Endothelial cell of umbilical vein (primary cell): ENCODE results near the gene PLXNA1. TPM values are rescaled to one million over a fixed set of nuclear protein-coding genes. Genes with fewer than 3 reads are reported as not detected.

Experiments
- BruUV-seq: library from RNA; stranded (reverse); fragments of 400-500 nt; replicated peaks from 2 replicates; lab custom pipeline; 2021; lab: Mats Ljungman, UMichigan
- CTCF ChIA-PET: fragments of 300-600, 350-600 bp; sonication (Branson Sonifier 250); formaldehyde crosslinking; loops from one replicate; lab custom pipeline; 2021; ENCODE audit warnings: antibody characterized with exemption, inconsistent platforms; lab: Charles Lee
- POLR2A ChIA-PET: fragments of 300-600, 350-600 bp; sonication (Branson Sonifier 250); formaldehyde crosslinking; loops from one replicate; lab custom pipeline; 2021; ENCODE audit warnings: antibody characterized with exemption, inconsistent platforms; lab: Charles Lee
- DNase-seq: peaks from one replicate; pipeline ENCODE4 v3.0.0-alpha.2; 2011; ENCODE audit warnings: low read depth, low spot score
- FAIRE-seq: peaks from 2 replicates; lab custom pipeline; 2011; peaks lifted over from hg19 to GRCh38; lab: Jason Lieb, UNC
- H2AFZ ChIP-seq: 2 replicates; pipeline ENCODE4 v1.6.0; 2012; ENCODE audit warnings: low read depth, low read length, control low read depth, inconsistent platforms
- H3K27ac ChIP-seq: 2 replicates; pipeline ENCODE4 v1.5.1; 2011; ENCODE audit warnings: low read depth, mild to moderate bottlenecking, control low read depth, low read length, moderate library complexity; ENCODE audit not compliant: insufficient read depth
- H3K27me3 ChIP-seq, 2 experiments: 2 replicates each; pipeline versions ENCODE4 v1.6.0 to v1.6.1; 2011; ENCODE audit warnings: low read length in 2 of 2, mixed read lengths in 1 of 2; ENCODE audit not compliant: control insufficient read depth in 2 of 2, insufficient read depth in 2 of 2
- H3K36me3 ChIP-seq, 2 experiments: 2 replicates in 1 of 2; 3 replicates in 1 of 2; pipeline ENCODE4 v1.5.1; 2011; ENCODE audit warnings: low read length in 2 of 2, mild to moderate bottlenecking in 1 of 2, moderate library complexity in 1 of 2; ENCODE audit not compliant: control insufficient read depth in 2 of 2, insufficient read depth in 2 of 2; ENCODE audit errors: extremely low read depth in 1 of 2
- H3K4me1 ChIP-seq: 3 replicates; pipeline ENCODE4 v1.5.1; 2011; ENCODE audit warnings: mild to moderate bottlenecking, low read length; ENCODE audit not compliant: control insufficient read depth, insufficient read depth; ENCODE audit errors: extremely low read depth
- H3K4me2 ChIP-seq: 2 replicates; pipeline ENCODE4 v1.6.1; 2011; ENCODE audit warnings: low read length, control low read depth, mixed read lengths; ENCODE audit not compliant: insufficient read depth
- H3K4me3 ChIP-seq, 3 experiments: fragments of 200-600 bp in 1 of 3; sonication (generic), shearing (Covaris generic) in 1 of 3; replicated peaks in 1 of 3; 2 replicates each; pipeline ENCODE4 v1.5.1; 2011 to 2016; ENCODE audit warnings: control low read depth in 3 of 3, low read length in 3 of 3, mild to moderate bottlenecking in 2 of 3, inconsistent platforms in 1 of 3, low read depth in 1 of 3, moderate library complexity in 1 of 3; ENCODE audit not compliant: insufficient read depth in 1 of 3
- H3K79me2 ChIP-seq: 2 replicates; pipeline ENCODE4 v1.6.0; 2012; ENCODE audit warnings: low read length, inconsistent platforms; ENCODE audit not compliant: control insufficient read depth, insufficient read depth
- H3K9ac ChIP-seq: replicated peaks from 2 replicates; pipeline ENCODE3; 2011; ENCODE audit warnings: low read length, control low read depth; ENCODE audit not compliant: insufficient read depth; ENCODE audit errors: extremely low read depth
- H3K9me1 ChIP-seq: replicated peaks from 3 replicates; pipeline ENCODE4 v1.6.0; 2011; ENCODE audit warnings: mild to moderate bottlenecking, low read length; ENCODE audit not compliant: control insufficient read depth, insufficient read depth; ENCODE audit errors: extremely low read depth
- H3K9me3 ChIP-seq: replicated peaks from 2 replicates; pipeline ENCODE4 v1.5.1; 2012; ENCODE audit warnings: low read length, inconsistent platforms; ENCODE audit not compliant: control insufficient read depth, insufficient read depth
- H4K20me1 ChIP-seq: replicated peaks from 2 replicates; pipeline ENCODE3; 2011; ENCODE audit warnings: mild to moderate bottlenecking, low read length; ENCODE audit not compliant: control insufficient read depth, insufficient read depth; ENCODE audit errors: extremely low read depth
- CTCF ChIP-seq, 2 donors: IDR thresholded peaks; 1 replicate in 1 of 2; 2 replicates in 1 of 2; pipeline ENCODE4 v1.5.1; 2011; ENCODE audit warnings: low read length in 2 of 2, mild to moderate bottlenecking in 2 of 2, moderate library complexity in 2 of 2, control low read depth in 1 of 2, inconsistent platforms in 1 of 2, low read depth in 1 of 2; ENCODE audit not compliant: insufficient read depth in 1 of 2; ENCODE audit errors: extremely low read depth in 1 of 2
- EZH2 ChIP-seq: IDR thresholded peaks from 2 replicates; pipeline ENCODE4 v1.6.1; 2012; ENCODE audit warnings: borderline replicate concordance, low read depth, mild to moderate bottlenecking, moderate library complexity, low read length, inconsistent platforms; ENCODE audit not compliant: severe bottlenecking
- FOS ChIP-seq: IDR thresholded peaks from 2 replicates; pipeline ENCODE4 v1.6.1; 2011; ENCODE audit warnings: mild to moderate bottlenecking, low read length, moderate library complexity, borderline replicate concordance; ENCODE audit not compliant: insufficient read depth
- GATA2 ChIP-seq: IDR thresholded peaks from 2 replicates; pipeline ENCODE4 v1.7.0; 2011; ENCODE audit warnings: low read depth, mild to moderate bottlenecking, moderate library complexity, mixed read lengths, low read length; ENCODE audit not compliant: insufficient read length, insufficient read depth
- JUN ChIP-seq: IDR thresholded peaks from 2 replicates; pipeline ENCODE4 v1.6.1; 2011; ENCODE audit warnings: borderline replicate concordance, low read depth; ENCODE audit not compliant: insufficient read length, insufficient read depth
- MAX ChIP-seq: IDR thresholded peaks from 2 replicates; pipeline ENCODE4 v1.6.1; 2011; ENCODE audit not compliant: insufficient read depth, insufficient read length
- MYC ChIP-seq: IDR thresholded peaks from one replicate; pipeline ENCODE4 v1.6.1; 2011; ENCODE audit warnings: mild to moderate bottlenecking, low read depth, low read length
- POLR2A ChIP-seq: IDR thresholded peaks from 2 replicates; pipeline ENCODE4 v1.6.1; 2012; ENCODE audit warnings: low read depth, mild to moderate bottlenecking, control low read depth, low read length
- POLR2AphosphoS5 ChIP-seq: IDR thresholded peaks from 2 replicates; pipeline ENCODE4 v1.6.1; 2012; ENCODE audit warnings: low read depth, mild to moderate bottlenecking, control low read depth, low read length, moderate library complexity; ENCODE audit not compliant: insufficient read depth
- dilution Hi-C: fragments of 300-500 bp; cut with MboI; formaldehyde crosslinking; loops from one replicate; pipeline ENCODE4 v1.15.0; 2019; ENCODE audit warnings: low sequenced_read_pairs; ENCODE audit not compliant: extremely low pct_ligation_motif_present
- intact Hi-C: fragments of 100-400 bp; cut with micrococcal nuclease; formaldehyde crosslinking; loops from one replicate; pipeline ENCODE4 v1.10.0; 2022
- polyA plus RNA-seq, 4 experiments: library from polyadenylated mRNA; depleted of rRNA in 3 of 4; stranded (reverse) in 3 of 4; unstranded in 1 of 4; fragments of >200 nt; gene quantifications; 2 replicates each; pipeline versions ENCODE4 v1.2.1 to v1.2.3, GENCODE V29; 2011 to 2012; ENCODE audit warnings: missing spikeins in 1 of 4
- total RNA-seq: library from RNA; stranded (reverse); gene quantifications from 2 replicates; pipeline ENCODE4 v1.2.3, GENCODE V29; 2021

The PLXNA1 gene
- total and polyA plus RNA-seq, 2 donors (not counting 3 experiments of a cell fraction or from before 2014, with no cell fraction given) = 14.1 to 18.4 TPM

DNA sequence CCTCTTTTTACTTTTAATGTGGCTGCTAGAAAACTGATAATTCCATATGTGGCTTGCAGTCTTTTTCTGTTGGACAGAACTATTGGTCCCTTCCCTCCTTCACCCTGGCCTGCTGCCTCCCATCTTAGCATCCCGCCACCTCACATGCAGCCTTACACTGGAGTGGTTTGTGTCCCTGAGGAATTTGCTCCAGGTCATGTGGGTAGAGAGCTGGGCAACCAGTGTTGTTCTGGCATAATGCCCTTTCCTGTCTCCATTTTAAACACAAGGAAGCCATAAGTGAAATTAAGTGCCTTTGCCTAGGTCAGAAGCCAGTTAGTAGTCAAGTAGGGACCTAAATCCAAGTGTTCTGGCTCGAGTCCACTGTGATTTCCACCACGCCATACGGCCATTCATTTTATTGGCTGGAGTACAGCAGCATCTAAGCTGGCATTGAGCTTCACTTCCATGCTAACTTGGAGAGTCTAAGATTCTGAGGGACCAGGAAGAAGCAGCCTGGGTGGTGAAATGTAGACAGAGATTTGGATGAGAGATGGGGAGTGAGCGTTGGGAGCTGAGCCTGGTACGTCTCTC lies 46.0 kb upstream of the PLXNA1 start:
- POLR2A ChIA-PET = no interaction called here
- peaks cover 10% of the 10 kb centered on the region for H3K4me1 ChIP-seq
- H2AFZ ChIP-seq = no peak overlapping the region
- no peak for TF ChIP-seq MYC
- no peak for TF ChIP-seq FOS
- peaks cover 2 to 7% of the 10 kb centered on the region in 2 experiments for H3K27me3 ChIP-seq
- no peak overlapping the region for H3K27ac ChIP-seq
- no TSS peak for BruUV-seq
- H3K79me2 ChIP-seq = no peaks in the 10 kb centered on the region
- FAIRE-seq (no peak), DNase-seq (no peak)
- H4K20me1 ChIP-seq = no peaks in the 10 kb centered on the region
- intact Hi-C loops = no loop called here
- no peak overlapping the region for H3K9ac ChIP-seq
- H3K9me1 ChIP-seq = no peaks in the 10 kb centered on the region
- no peak overlapping the region for H3K4me3 ChIP-seq
- CTCF ChIA-PET = interaction anchor here (1.5 to 2.8 kb wide), 2 partner anchors 10 to 25 kb away, joined by 4 to 12 read pairs; no protein-coding TSS in a partner anchor
- no peaks in the 10 kb centered on the region for H3K9me3 ChIP-seq
- no peaks in the 10 kb centered on the region for H3K36me3 ChIP-seq
- no peak overlapping the region for H3K4me2 ChIP-seq
- dilution Hi-C loops = no loop called here

- Histone ChIP-seq H3K4me1 (peaks cover 4% of the 10 kb centered on the region), H4K20me1 (no peaks in the 10 kb centered on the region), H3K4me3 (no peak overlapping the region), H2AFZ (no peak overlapping the region), H3K27me3 (peaks cover 2 to 7% of the 10 kb centered on the region in 2 experiments), H3K36me3 (no peaks in the 10 kb centered on the region), H3K9me3 (no peaks in the 10 kb centered on the region), H3K9ac (no peak overlapping the region), H3K27ac (no peak overlapping the region), H3K4me2 (no peak overlapping the region), H3K79me2 (no peaks in the 10 kb centered on the region), H3K9me1 (no peaks in the 10 kb centered on the region)
- ChIA-PET CTCF (interaction anchor here (1.1 to 2.8 kb wide), 3 partner anchors 10 to 26 kb away, joined by 3 to 12 read pairs (median 4); no protein-coding TSS in a partner anchor), POLR2A (no interaction called here)
- intact Hi-C loops = no loop called here
- no peak for TF ChIP-seq GATA2
- TF ChIP-seq FOS = no peak
- TF ChIP-seq JUN = no peak
- no peak for TF ChIP-seq POLR2A
- no peak for TF ChIP-seq POLR2AphosphoS5
- TF ChIP-seq MYC = no peak
- no peak for TF ChIP-seq EZH2
- TF ChIP-seq CTCF (IDR thresholded peaks at IDR 0.05; ENCODE audit: extremely low read depth in 1 of 2, insufficient read depth in 1 of 2, low read depth in 1 of 2, low read length in 2 of 2) = no peak
- TF ChIP-seq MAX = no peak
- no peak for FAIRE-seq
- no TSS peak for BruUV-seq
- DNase-seq = no peak
- dilution Hi-C loops = no loop called here
These were observed 45.4 kb upstream of the PLXNA1 start for GRCh38 chr3:126937533-126937932.
